Muscle of arm (tissue), 12 donors: ENCODE results near the gene TAS2R40. TPM values are rescaled to one million over a fixed set of nuclear protein-coding genes. Genes with fewer than 3 reads are reported as not detected.
"Not testable (repeated sequence)": the region's sequence is repeated elsewhere in the genome, so short reads cannot be mapped to it uniquely, and the experiment has no call there.

Experiments used
- DNase-seq: peaks from one replicate; pipeline ENCODE4 v3.0.0-alpha.2; 2013
- polyA plus RNA-seq, 12 donors: library from polyadenylated mRNA; unstranded; fragments of 120-200 nt; gene quantifications; one replicate each; pipeline ENCODE4 v1.2.1, GENCODE V29; 2013; ENCODE audit not compliant: insufficient read length in 12 of 12

The TAS2R40 gene
- polyA plus RNA-seq, 12 donors, result not detected

DNA sequence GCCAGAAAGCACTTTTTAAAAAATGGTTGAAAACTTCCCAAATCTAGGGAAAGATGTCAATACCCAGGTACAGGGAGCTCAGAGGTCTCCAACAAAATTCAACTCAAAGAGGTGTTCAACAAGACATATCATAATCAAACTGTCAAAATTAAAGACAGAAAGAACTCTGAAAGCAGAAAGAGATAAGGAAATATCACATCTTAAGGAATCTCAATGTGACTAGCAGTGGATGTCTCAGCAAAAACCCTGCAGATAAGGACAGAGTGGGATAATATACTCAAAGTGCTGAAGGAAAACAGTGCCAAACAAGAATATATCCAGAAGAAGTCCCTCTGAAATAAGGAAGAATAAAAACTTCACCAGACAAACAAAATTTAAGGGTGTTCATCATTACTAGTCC is 28.4 kb downstream of the TAS2R40 start:
- DNase-seq, result no peak

DNA sequence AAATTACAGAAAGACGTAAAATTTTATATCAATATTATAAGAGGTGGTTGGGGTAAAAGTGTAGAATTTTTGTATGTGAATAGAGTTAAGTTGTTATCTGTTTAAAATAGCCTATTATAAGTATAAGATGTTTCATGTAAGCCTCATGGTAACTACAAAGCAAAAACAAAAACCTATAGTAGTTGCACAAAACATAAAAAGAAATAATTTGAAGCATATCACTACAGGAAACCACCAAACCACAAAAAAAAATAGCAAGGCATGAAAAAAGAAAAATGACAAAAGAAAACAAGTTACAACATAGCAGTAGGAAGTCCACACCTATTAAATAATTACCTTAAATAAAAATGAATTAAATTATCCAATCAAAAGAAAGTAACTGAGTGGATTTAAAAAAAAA is 29.0 kb downstream of the TAS2R40 start:
- DNase-seq, result no peak

DNA sequence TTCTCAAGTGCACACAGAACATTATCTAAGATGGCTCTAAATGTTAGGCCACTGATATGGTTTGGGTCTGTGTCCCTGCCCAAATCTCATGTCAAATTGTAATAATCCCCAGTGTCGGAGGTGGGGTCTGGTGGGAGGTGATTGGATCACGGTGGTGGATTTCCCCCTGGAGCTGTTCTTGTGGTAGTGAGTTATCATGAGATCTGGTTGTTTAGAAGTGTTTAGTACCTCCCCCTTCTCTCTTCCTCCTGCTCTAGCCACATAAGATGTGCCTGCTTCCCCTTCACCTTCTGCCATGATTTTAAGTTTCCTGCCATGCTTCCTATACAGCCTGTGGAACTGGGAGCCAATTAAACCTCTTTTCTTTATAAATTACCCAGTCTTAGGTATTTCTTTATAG is 30.2 kb downstream of the TAS2R40 start:
- DNase-seq, result no peak

DNA sequence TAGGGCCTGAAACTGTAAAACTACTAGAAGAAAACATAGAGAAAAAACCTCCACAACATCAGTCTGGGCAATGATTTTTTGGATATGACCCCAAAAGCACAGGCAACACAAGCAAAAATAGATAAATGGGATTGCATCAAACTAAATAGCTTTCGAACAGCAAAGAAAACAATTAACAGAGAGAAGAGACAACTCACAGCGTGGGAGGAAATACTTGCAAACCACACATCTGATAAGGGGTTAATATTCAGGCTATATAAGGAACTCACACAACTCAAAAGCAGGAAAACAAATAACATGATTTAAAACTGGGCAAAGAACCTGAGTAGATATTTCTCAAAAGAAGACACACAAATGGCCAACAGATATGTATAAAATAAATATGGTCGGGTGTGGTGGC is 33.7 kb downstream of the TAS2R40 start:
- no peak for DNase-seq

DNA sequence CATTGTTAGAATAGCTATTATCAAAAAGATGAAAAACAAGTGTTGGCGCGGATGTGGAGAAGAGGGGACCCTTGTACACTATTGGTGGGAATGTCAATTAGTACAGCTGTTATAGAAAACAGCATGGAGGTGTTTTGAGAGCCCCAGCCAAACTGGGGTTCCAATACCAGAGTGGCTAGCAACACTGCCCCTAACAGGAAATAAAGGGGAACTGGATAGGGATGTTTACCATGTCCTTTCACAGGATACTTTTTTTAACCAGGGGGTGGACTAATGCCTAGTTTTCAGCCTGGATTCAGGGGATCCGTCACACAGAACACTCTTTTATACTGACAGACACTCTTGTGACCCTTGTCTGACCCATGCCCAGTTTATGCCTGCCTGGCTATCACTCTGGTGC is 34.5 kb downstream of the TAS2R40 start:
- DNase-seq, result no peak

DNA sequence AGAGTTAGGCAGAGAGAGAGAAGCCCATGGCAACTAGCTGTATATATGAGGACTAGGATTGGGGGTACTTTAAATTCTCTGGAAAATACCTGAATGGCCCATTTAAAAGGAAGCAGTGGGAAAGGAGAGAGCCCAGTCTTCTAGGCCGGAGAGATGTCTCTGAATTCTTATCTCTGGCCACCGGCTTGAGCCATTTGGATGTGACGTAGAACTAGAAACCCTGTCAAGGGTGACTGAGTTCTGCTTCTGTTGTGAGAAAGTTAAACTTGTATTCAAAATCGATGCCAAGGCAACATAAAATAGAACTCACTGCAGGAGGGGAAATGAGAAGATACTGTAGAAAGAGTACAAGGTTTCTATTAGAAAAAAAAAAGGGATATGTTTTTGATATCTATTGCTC is 35.1 kb downstream of the TAS2R40 start:
- DNase-seq, result no peak

DNA sequence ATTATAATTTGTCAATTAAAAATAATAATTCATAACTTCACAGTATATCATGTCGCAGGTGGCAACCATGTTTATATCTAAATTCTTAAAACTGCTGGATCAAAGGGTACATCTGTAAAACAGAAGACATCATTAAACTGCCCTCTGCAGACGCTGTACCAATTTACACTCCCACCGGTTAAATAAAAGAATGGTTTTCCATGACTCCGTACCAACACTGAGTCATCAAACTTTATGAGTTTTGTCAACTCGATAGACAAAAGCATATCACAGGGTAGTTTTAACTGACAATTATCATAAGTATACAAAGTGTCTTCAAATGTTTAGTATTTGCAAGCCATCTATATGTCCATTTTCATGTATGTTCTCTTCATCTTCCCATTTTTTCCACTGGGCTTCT is 35.7 kb downstream of the TAS2R40 start:
- no peak for DNase-seq

DNA sequence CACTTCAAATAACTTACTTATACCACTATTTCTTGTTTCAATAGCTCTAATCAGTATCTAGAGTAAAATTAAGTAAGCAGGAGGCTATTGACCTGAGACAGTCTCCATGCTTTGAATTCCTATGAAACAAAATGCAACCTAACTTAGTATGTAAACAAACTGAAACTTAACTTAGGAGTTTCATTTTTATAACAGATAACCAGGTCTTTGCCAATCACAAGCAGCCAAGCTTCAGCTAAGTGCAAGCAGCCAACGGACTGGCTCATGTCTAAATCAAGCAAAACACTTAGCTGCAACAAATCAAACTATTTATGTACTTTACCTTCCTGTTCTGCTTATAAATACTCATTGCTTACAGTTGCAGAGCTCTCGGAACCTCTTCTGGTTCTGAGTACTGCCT is 37.0 kb downstream of the TAS2R40 start:
- no peak for DNase-seq

DNA sequence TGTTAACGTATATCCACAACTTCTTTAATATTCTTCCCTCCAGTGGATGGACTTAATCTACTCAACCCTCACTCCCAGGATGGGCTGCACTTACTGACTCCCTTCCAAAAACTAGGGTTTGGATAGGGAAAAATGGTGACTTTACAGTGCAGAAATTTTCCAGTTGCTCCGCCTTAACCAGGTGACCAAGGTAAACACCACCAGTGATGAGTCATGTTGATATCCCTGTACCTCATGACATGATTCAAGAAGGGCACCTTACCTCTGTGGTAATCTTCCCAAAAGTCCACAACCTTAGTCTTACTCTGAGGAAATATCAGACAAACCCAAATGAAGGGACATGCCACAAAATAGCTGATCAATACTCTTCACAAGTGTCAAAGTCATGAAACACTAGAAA is 37.9 kb downstream of the TAS2R40 start:
- no peak for DNase-seq

DNA sequence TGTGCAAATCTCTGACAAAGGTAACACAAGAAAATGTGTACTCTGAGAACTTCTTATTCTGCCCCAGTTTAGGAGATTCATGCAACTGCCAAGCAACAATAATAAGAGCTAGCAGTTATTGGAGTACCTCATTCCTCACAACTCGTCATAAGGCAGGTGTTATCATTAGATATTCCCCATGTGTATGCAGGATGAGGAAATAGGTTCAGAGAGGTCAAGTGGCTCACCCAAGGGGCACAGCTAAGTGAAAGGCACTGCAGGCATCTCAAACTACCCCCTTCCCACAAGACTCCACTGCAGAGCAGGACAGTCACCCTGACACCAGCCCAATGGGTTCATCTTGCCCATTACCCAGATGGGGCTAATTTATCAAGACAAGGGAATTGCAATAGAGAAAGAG is 40.1 kb downstream of the TAS2R40 start:
- DNase-seq, result no peak

DNA sequence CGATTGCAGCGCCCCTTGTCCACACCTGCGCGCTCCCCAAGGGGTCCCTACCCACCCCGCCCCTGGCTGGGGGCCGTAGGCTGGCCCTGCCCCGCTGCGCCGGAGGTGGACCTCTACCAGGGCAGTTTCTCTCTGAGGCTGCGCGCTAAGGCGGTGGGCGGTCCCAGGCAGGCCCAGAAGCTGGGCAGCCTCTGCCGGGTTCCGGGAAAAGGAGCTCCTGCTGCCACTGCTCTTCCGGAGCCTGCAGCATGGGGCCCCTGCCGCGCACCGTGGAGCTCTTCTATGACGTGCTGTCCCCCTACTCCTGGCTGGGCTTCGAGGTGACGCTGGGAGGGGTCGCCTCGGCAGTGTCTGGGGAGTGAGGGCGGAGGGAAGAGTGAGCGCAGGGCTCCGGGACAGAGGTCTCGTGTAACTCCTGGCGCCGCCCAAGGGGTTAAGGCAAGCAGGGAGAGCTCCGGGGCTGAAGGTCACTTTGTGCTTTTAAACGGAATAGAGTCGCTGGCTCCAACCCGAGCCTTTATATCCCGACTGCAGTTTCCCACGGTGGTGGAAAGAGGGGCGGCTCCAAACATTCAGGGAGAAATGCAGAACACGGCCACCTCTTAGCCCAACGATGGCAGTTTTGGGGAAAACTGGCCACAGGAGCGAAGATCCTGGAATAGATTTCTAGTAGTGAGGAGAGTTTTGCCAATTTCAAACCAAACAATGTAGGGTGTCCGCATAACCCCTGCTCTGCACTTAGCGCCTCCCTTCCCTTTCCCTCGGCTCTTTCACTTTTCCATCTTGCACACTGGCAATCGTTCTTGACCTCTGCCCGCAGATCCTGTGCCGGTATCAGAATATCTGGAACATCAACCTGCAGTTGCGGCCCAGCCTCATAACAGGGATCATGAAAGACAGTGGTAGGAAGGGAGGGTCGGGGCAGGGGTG is 41.7 kb downstream of the TAS2R40 start, which contains the start of gene GSTK1:
GSTK1 (plus strand) TSS at position 176 of the 930 bp plus-strand sequence; CDS start at position 249, 73 bp downstream.
- peak; percentile 77 for DNase-seq

DNA sequence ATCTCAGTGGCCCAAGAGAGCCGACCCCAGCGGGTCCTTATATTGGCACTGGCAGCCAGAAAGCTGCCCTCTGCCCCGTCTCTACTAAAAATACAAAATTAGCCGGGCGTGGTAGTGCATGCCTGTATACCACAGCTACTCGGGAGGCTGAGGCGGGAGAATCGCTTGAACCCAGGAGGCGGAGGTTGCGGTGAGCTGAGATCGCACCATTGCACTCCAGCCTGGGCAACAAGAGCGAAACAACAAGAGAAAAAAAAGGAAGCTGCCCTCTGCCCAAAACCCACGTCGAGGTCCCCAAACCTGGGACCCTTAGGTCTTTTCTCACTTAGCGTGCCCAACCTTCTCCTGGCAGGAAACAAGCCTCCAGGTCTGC is 42.3 kb downstream of the TAS2R40 start:
- not testable (repeated sequence) for DNase-seq

DNA sequence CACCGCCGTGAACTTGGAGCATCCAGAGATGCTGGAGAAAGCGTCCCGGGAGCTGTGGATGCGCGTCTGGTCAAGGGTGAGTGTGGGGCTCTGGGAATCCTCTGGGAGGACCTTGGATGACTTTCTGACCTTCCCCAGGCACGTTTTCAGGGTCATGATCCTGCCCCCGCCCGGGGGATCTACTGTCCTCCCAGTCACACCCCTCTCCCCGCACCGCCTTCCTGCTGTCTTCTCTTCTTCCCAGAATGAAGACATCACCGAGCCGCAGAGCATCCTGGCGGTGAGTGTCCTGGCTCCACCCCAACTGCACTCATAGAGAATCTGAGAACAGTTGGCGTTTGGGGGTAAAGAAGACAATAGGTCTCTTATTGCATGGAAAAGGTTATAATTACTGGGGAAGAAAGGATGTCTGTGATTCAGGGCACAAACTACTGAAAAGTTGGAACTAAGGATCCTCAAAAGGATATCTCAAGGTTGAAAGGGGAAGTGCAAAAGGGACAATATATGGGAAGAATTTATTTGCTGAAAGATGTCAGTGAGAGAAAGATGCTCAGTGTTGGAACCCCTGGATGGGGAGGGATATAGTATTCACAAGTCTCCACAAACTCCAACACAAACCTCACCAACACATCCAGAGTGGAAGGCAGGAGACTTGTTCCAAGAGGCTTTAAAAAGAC is 43.3 kb downstream of the TAS2R40 start:
- no peak for DNase-seq

DNA sequence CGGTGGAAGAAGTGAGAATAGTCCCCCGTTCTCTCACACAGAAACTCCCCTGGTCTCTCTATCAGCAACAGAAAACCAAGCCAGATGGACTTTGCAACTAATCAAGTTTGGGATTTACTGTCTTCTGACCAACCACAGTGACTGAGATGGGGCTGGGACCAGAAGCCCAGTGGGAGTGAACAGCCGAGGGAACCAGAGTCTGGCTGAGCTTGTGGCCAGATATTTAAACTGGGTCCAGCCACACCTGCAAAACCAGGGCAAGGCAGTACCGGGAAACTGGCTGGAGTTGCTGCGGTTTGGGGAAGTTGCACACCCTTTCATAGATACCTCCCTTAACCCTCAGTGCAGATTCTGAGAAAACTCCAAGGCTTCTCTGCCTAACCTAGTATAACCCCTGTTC is 47.4 kb downstream of the TAS2R40 start:
- no peak for DNase-seq

DNA sequence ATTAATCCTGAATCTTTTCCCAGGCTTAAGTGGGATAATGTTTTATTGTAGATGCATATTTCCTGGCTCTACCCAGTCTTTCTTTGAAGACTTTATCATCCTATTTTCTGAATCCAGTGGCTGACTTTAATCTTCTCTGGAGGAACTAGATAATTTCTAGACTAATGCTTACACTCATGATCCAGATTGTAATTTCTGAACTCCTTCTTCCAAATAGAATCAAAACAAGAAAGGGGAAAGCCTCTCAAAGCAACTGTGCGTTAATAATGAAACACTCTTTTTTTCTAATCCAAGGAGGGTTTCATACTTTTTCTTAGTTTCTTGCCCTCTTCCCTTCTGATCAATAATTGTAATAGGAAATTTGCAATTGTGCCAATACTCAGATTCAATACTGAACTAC is 49.4 kb downstream of the TAS2R40 start:
- no peak for DNase-seq

Other genes starting within 250 kb of the TAS2R40 start
- not detected for gene OR9A2, start 194.9 kb upstream of the TAS2R40 start, polyA plus RNA-seq
- not detected for gene OR6V1, start 169.7 kb upstream of the TAS2R40 start, polyA plus RNA-seq
- gene PIP, start 90.0 kb upstream of the TAS2R40 start, polyA plus RNA-seq, result not detected
- not detected for gene TAS2R39, start 38.6 kb upstream of the TAS2R40 start, polyA plus RNA-seq
- gene GSTK1, start 41.4 kb downstream of the TAS2R40 start, polyA plus RNA-seq, result 100 to 1,000 TPM in 2 of 12 donors, 10 to 100 TPM in 9, not detected in 1; 72.2 to 111 (median 84.4) TPM
- gene TMEM139, start 62.9 kb downstream of the TAS2R40 start, polyA plus RNA-seq, result 1 to 10 TPM in 4 of 12 donors, under 1 TPM in 6, not detected in 2; 0.53 to 4.1 (median 0.98) TPM
- gene CASP2, start 66.3 kb downstream of the TAS2R40 start, polyA plus RNA-seq, result 10 to 100 TPM; 19.8 to 99.7 (median 24.2) TPM
- gene CLCN1, start 94.1 kb downstream of the TAS2R40 start, polyA plus RNA-seq, result 1 to 10 TPM in 6 of 12 donors, under 1 TPM in 4, not detected in 2; 0.36 to 4.5 (median 1.9) TPM
- gene FAM131B, start 140.7 kb downstream of the TAS2R40 start, polyA plus RNA-seq, result 10 to 100 TPM in 1 of 12 donors, 1 to 10 TPM in 10, not detected in 1; 1.6 to 10.3 (median 2.1) TPM
- 100 to 1,000 TPM in 11 of 12 donors, not detected in 1; 151 to 656 (median 188) TPM for gene ZYX, start 159.3 kb downstream of the TAS2R40 start, polyA plus RNA-seq
- gene EPHA1, start 186.8 kb downstream of the TAS2R40 start, polyA plus RNA-seq, result 10 to 100 TPM in 1 of 12 donors, 1 to 10 TPM in 9, not detected in 2; 1.5 to 15.4 (median 3.8) TPM
- not detected for gene TAS2R60, start 221.4 kb downstream of the TAS2R40 start, polyA plus RNA-seq